ENCODE results near the gene DYRK3.

Gene DYRK3

DNA sequence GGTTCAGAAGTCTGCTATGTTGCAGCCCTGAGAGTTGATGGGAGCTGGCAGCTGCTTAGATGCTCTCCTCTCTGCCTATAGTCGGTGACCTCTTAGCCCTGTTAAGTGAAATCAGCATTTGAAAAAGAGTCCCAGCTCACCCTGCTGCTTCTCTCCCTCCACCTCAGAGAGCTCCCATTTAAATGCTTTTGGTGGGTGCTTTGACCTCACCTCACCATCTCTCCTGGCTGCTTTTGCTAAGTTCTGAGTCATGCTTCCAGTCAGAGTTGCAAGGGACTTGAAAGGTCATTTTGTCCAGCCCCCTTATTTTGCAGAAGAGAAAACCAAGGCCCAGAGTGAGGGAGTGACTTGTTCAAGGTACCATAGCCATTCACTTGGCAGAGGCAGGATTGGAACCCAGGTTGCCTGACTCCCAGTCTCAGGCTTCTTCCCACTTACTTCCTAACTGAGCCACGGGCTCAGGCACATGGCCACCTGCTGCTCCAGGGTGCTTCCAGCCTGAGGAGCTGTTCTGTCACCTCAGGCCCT is 52.6 kb downstream of the DYRK3 start:
- no peak overlapping the region for H2AFZ ChIP-seq (ENCODE audit: low read depth, low read length, severe bottlenecking)
- H3K4me2 ChIP-seq (ENCODE audit: low read depth, low read length, poor library complexity, severe bottlenecking), result no peak overlapping the region
- H3K27ac ChIP-seq (ENCODE audit: low read depth, low read length), result no peak overlapping the region
- no peaks in the 10 kb centered on the region for H3K9me2 ChIP-seq (replicated peaks; ENCODE audit: insufficient read depth, low read length)
- H3K9ac ChIP-seq (ENCODE audit: low read length), result no peak overlapping the region
- peaks cover 5% of the 10 kb centered on the region; the same call in 1 of the 2 replicates for H4K20me1 ChIP-seq (ENCODE audit: low read depth, low read length)
- no peaks in the 10 kb centered on the region for H3K9me3 ChIP-seq (ENCODE audit: insufficient read depth, low read length)
- no peak for TF ChIP-seq EZH2phosphoT487 (conservative IDR thresholded peaks at IDR 0.05; ENCODE audit: low read length)
- TF ChIP-seq, protein P1, sequence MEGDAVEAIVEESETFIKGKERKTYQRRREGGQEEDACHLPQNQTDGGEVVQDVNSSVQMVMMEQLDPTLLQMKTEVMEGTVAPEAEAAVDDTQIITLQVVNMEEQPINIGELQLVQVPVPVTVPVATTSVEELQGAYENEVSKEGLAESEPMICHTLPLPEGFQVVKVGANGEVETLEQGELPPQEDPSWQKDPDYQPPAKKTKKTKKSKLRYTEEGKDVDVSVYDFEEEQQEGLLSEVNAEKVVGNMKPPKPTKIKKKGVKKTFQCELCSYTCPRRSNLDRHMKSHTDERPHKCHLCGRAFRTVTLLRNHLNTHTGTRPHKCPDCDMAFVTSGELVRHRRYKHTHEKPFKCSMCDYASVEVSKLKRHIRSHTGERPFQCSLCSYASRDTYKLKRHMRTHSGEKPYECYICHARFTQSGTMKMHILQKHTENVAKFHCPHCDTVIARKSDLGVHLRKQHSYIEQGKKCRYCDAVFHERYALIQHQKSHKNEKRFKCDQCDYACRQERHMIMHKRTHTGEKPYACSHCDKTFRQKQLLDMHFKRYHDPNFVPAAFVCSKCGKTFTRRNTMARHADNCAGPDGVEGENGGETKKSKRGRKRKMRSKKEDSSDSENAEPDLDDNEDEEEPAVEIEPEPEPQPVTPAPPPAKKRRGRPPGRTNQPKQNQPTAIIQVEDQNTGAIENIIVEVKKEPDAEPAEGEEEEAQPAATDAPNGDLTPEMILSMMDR (IDR thresholded peaks at IDR 0.05; ENCODE audit: insufficient read depth, low read length, poor library complexity, severe bottlenecking), result no peak
- no peaks in the 10 kb centered on the region for H3K27me3 ChIP-seq (ENCODE audit: low read length)
- peaks cover 15% of the 10 kb centered on the region; the same call in 1 of the 2 replicates for H3F3A ChIP-seq (ENCODE audit: insufficient read depth)
- H3K36me3 ChIP-seq (ENCODE audit: low read length), result no peaks in the 10 kb centered on the region
- no peaks in the 10 kb centered on the region for H3K79me2 ChIP-seq (ENCODE audit: insufficient read depth, low read length)
- no peak overlapping the region for H3K4me3 ChIP-seq (ENCODE audit: insufficient read depth, low read length, poor library complexity, severe bottlenecking)

DNA sequence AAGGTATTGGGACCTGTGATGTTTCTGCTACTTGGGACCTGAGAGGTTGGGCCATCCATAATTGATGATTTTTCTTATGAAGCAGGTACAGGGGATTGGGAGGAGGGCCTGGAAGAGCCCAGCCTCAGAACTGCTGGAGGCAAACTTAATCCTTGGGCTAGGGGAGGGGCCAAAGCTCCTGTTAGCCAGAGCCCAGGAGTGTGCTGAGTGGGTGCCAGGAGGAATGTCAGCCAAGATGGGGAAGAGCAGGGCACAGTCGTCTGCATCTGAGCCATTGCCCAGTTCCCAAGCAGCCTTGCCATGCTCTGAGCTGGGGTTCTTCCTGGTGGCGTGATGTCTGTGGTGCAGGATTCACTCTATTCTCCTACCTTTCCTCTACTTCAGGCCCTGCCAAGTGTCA is 55.2 kb downstream of the DYRK3 start:
- H3K36me3 ChIP-seq (ENCODE audit: low read length), result no peaks in the 10 kb centered on the region
- H3K9me3 ChIP-seq (ENCODE audit: insufficient read depth, low read length), result no peaks in the 10 kb centered on the region
- no peaks in the 10 kb centered on the region for H3K27me3 ChIP-seq (ENCODE audit: low read length)
- no peak overlapping the region for H3K4me2 ChIP-seq (ENCODE audit: low read depth, low read length, poor library complexity, severe bottlenecking)
- no peak overlapping the region for H3K9ac ChIP-seq (ENCODE audit: low read length)
- no peak overlapping the region for H3K27ac ChIP-seq (ENCODE audit: low read depth, low read length)
- no peak for TF ChIP-seq EZH2phosphoT487 (conservative IDR thresholded peaks at IDR 0.05; ENCODE audit: low read length)
- TF ChIP-seq, protein P1 (IDR thresholded peaks at IDR 0.05; ENCODE audit: insufficient read depth, low read length, poor library complexity, severe bottlenecking), result no peak
- H3K79me2 ChIP-seq (ENCODE audit: insufficient read depth, low read length), result no peaks in the 10 kb centered on the region
- H2AFZ ChIP-seq (ENCODE audit: low read depth, low read length, severe bottlenecking), result no peak overlapping the region
- H4K20me1 ChIP-seq (ENCODE audit: low read depth, low read length), result peaks cover 5% of the 10 kb centered on the region; the same call in 1 of the 2 replicates
- H3K9me2 ChIP-seq (replicated peaks; ENCODE audit: insufficient read depth, low read length), result no peaks in the 10 kb centered on the region
- H3F3A ChIP-seq (ENCODE audit: insufficient read depth), result peaks cover 12% of the 10 kb centered on the region; the same call in 1 of the 2 replicates
- no peak overlapping the region for H3K4me3 ChIP-seq (ENCODE audit: insufficient read depth, low read length, poor library complexity, severe bottlenecking)

DNA sequence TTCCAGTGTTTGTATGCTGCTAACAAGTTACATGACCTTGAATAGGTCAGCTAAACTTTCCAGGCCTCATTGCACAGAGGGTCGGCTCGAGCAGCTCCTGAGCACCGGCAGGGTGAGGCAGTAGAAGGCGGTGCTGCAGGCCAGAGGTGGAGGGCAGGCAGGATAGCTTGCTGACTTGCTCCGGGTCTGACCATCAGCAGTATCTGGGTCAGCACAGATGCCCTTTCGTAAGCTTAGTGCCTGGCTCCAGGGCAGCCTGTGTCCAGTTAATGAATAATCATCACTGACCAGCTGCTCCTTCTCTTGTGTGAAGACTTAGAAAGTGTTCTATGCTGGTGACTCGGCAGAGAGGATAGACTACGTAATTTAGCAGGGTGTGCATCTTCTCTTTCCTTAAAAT is 56.3 kb downstream of the DYRK3 start:
- Histone ChIP-seq H3K4me3 (ENCODE audit: insufficient read depth, low read length, poor library complexity, severe bottlenecking) (no peak overlapping the region), H3K4me2 (ENCODE audit: low read depth, low read length, poor library complexity, severe bottlenecking) (no peak overlapping the region), H3F3A (ENCODE audit: insufficient read depth) (peaks cover 6% of the 10 kb centered on the region; the same call in 1 of the 2 replicates), H3K9ac (ENCODE audit: low read length) (no peak overlapping the region), H4K20me1 (ENCODE audit: low read depth, low read length) (peaks cover 5% of the 10 kb centered on the region; the same call in 1 of the 2 replicates), H3K27ac (ENCODE audit: low read depth, low read length) (no peak overlapping the region), H3K36me3 (ENCODE audit: low read length) (no peaks in the 10 kb centered on the region), H2AFZ (ENCODE audit: low read depth, low read length, severe bottlenecking) (no peak overlapping the region), H3K9me2 (replicated peaks; ENCODE audit: insufficient read depth, low read length) (no peaks in the 10 kb centered on the region), H3K9me3 (ENCODE audit: insufficient read depth, low read length) (no peaks in the 10 kb centered on the region), H3K79me2 (ENCODE audit: insufficient read depth, low read length) (no peaks in the 10 kb centered on the region), H3K27me3 (ENCODE audit: low read length) (no peaks in the 10 kb centered on the region)
- TF ChIP-seq, protein P1 (IDR thresholded peaks at IDR 0.05; ENCODE audit: insufficient read depth, low read length, poor library complexity, severe bottlenecking), result no peak
- no peak for TF ChIP-seq EZH2phosphoT487 (conservative IDR thresholded peaks at IDR 0.05; ENCODE audit: low read length)
